Panc1 (cell line): ENCODE data around the gene COL4A2. TPM values are rescaled to one million over a fixed set of nuclear protein-coding genes. Genes with fewer than 3 reads are reported as not detected.

Experiments used
- ATAC-seq: fragments of 200-7000 bp; cut with Tn5 transposase; 2 replicates; pipeline ENCODE4 v1.9.1; 2020; ENCODE audit warnings: mild to moderate bottlenecking, moderate library complexity
- BruUV-seq: library from RNA; stranded (reverse); fragments of 400-500 nt; replicated peaks from 2 replicates; lab custom pipeline; 2021; lab: Mats Ljungman, UMichigan
- CTCF ChIA-PET: fragments of 300-600 bp; sonication (Branson Sonifier 250); formaldehyde crosslinking; loops from one replicate; lab custom pipeline; 2022; ENCODE audit warnings: antibody characterized with exemption; lab: Charles Lee
- POLR2A ChIA-PET: fragments of 300-600 bp; sonication (Branson Sonifier 250); formaldehyde crosslinking; loops from one replicate; lab custom pipeline; 2022; ENCODE audit warnings: antibody characterized with exemption; lab: Charles Lee
- DNase-seq: peaks from one replicate; pipeline ENCODE4 v3.0.0-alpha.2; 2010; ENCODE audit warnings: low read depth, low spot score
- H3K27ac ChIP-seq: 2 replicates; pipeline ENCODE4 v1.5.1; 2011; ENCODE audit warnings: mild to moderate bottlenecking, low read length, inconsistent platforms
- H3K27me3 ChIP-seq: fragments of 200-500 bp; sonication (Bioruptor generic); 2 replicates; pipeline ENCODE4 v1.6.0; 2014; ENCODE audit warnings: low read length, inconsistent platforms; ENCODE audit not compliant: control insufficient read depth, insufficient read depth
- H3K36me3 ChIP-seq: fragments of 200-500 bp; sonication (Bioruptor generic); 2 replicates; pipeline ENCODE4 v1.5.1; 2014; ENCODE audit warnings: inconsistent platforms, mild to moderate bottlenecking, low read length, moderate library complexity; ENCODE audit not compliant: control insufficient read depth, insufficient read depth
- H3K4me1 ChIP-seq: 2 replicates; pipeline ENCODE4 v1.5.1; 2011; ENCODE audit warnings: inconsistent platforms, mild to moderate bottlenecking, low read length, moderate library complexity; ENCODE audit not compliant: control insufficient read depth, insufficient read depth
- H3K4me3 ChIP-seq, 2 experiments: 2 replicates each; pipeline ENCODE4 v1.5.1; 2011 to 2012; ENCODE audit warnings: low read depth in 2 of 2, low read length in 2 of 2, mild to moderate bottlenecking in 2 of 2, inconsistent platforms in 1 of 2, moderate library complexity in 1 of 2
- H3K9me3 ChIP-seq: fragments of 200-500 bp; sonication (Bioruptor generic); 2 replicates; pipeline ENCODE4 v1.5.1; 2014; ENCODE audit warnings: low read depth, mild to moderate bottlenecking, inconsistent platforms, low read length, moderate library complexity; ENCODE audit not compliant: control insufficient read depth, insufficient read depth
- POLR2AphosphoS5 ChIP-seq: IDR thresholded peaks from 2 replicates; pipeline ENCODE4 v1.6.1; 2012; ENCODE audit warnings: mild to moderate bottlenecking, low read depth, low read length, moderate library complexity
- SIN3A ChIP-seq: IDR thresholded peaks from 2 replicates; pipeline ENCODE4 v1.6.1; 2012; ENCODE audit warnings: low read depth, mild to moderate bottlenecking, low read length, moderate library complexity, borderline replicate concordance; ENCODE audit not compliant: insufficient read depth
- TCF7L2 ChIP-seq: IDR thresholded peaks from 2 replicates; pipeline ENCODE4 v1.6.1; 2011; ENCODE audit warnings: mild to moderate bottlenecking, low read depth, low read length, inconsistent platforms
- in situ Hi-C: cut with HindIII; loops from 2 replicates; pipeline ENCODE4 v1.10.0; 2016; ENCODE audit warnings: low sequenced_read_pairs, low pct_unique_long_range_greater_than_20kb
- intact Hi-C: fragments of 100-400 bp; cut with micrococcal nuclease; formaldehyde crosslinking; loops from one replicate; pipeline ENCODE4 v1.10.0; 2022; ENCODE audit not compliant: unreplicated experiment
- total RNA-seq: library from RNA; stranded (reverse); gene quantifications from one replicate; pipeline ENCODE4 v1.2.1, GENCODE V29; 2021; ENCODE audit not compliant: unreplicated experiment
- TF ChIP-seq, protein P1 (sequence below), 2 experiments: IDR thresholded peaks; 2 replicates each; pipeline ENCODE4 v1.6.1; 2011 to 2012; ENCODE audit warnings: low read depth in 2 of 2, control low read depth in 1 of 2, low read length in 1 of 2, mild to moderate bottlenecking in 1 of 2, moderate library complexity in 1 of 2; ENCODE audit not compliant: insufficient read depth in 1 of 2
- TF ChIP-seq, protein P2 (sequence below): fragments of 450-650 bp; IDR thresholded peaks from 2 replicates; pipeline ENCODE4 v1.5.1; 2017; ENCODE audit warnings: mild to moderate bottlenecking

The COL4A2 gene
- total RNA-seq, 1 experiment from 2014 or later: 3.0 TPM

DNA sequence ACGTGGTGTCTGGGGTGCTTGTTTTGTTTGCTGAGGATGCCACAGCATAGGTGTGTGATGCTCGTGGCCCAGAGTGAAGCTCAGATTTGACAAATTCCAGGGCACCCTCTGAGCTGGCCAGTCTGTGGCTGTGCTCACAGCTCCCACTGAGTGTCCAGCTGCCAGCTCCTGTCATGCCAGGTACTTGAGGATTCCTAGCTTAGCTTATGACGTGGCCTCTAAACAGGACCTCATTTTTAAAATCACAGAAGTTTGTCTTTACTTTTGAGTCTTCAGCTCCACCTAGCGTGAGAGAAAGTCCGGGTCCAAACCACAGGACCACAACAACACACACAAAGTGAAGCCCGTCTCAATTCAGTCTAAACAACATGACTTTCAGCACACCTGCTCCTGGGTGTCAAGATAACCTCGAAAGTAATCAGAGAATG is 137.2 kb downstream of the COL4A2 start:
- H3K27ac ChIP-seq: no peak overlapping the region
- H3K27me3 ChIP-seq: no peaks in the 10 kb centered on the region
- in situ Hi-C loops (no loop called here), intact Hi-C loops (loop anchor here (2.0 kb wide), 1 partner anchor 221 kb away; no protein-coding TSS in a partner anchor)
- ChIA-PET POLR2A (no interaction called here), CTCF (interaction anchor here (0.5 to 1.2 kb wide), 4 partner anchors 12 to 222 kb away, joined by 3 to 6 read pairs (median 4); no protein-coding TSS in a partner anchor)
- H3K36me3 ChIP-seq: no peaks in the 10 kb centered on the region
- TF ChIP-seq SIN3A (no peak), POLR2AphosphoS5 (no peak), TCF7L2 (no peak)
- TF ChIP-seq, protein P1, sequence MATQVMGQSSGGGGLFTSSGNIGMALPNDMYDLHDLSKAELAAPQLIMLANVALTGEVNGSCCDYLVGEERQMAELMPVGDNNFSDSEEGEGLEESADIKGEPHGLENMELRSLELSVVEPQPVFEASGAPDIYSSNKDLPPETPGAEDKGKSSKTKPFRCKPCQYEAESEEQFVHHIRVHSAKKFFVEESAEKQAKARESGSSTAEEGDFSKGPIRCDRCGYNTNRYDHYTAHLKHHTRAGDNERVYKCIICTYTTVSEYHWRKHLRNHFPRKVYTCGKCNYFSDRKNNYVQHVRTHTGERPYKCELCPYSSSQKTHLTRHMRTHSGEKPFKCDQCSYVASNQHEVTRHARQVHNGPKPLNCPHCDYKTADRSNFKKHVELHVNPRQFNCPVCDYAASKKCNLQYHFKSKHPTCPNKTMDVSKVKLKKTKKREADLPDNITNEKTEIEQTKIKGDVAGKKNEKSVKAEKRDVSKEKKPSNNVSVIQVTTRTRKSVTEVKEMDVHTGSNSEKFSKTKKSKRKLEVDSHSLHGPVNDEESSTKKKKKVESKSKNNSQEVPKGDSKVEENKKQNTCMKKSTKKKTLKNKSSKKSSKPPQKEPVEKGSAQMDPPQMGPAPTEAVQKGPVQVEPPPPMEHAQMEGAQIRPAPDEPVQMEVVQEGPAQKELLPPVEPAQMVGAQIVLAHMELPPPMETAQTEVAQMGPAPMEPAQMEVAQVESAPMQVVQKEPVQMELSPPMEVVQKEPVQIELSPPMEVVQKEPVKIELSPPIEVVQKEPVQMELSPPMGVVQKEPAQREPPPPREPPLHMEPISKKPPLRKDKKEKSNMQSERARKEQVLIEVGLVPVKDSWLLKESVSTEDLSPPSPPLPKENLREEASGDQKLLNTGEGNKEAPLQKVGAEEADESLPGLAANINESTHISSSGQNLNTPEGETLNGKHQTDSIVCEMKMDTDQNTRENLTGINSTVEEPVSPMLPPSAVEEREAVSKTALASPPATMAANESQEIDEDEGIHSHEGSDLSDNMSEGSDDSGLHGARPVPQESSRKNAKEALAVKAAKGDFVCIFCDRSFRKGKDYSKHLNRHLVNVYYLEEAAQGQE (IDR thresholded peaks at IDR 0.05; ENCODE audit: insufficient read depth in 1 of 2, low read depth in 2 of 2, low read length in 1 of 2): no peak
- TF ChIP-seq, protein P2, sequence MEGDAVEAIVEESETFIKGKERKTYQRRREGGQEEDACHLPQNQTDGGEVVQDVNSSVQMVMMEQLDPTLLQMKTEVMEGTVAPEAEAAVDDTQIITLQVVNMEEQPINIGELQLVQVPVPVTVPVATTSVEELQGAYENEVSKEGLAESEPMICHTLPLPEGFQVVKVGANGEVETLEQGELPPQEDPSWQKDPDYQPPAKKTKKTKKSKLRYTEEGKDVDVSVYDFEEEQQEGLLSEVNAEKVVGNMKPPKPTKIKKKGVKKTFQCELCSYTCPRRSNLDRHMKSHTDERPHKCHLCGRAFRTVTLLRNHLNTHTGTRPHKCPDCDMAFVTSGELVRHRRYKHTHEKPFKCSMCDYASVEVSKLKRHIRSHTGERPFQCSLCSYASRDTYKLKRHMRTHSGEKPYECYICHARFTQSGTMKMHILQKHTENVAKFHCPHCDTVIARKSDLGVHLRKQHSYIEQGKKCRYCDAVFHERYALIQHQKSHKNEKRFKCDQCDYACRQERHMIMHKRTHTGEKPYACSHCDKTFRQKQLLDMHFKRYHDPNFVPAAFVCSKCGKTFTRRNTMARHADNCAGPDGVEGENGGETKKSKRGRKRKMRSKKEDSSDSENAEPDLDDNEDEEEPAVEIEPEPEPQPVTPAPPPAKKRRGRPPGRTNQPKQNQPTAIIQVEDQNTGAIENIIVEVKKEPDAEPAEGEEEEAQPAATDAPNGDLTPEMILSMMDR: no peak
- no peaks in the 10 kb centered on the region for H3K4me1 ChIP-seq
- DNase-seq: no peak
- no TSS peak for BruUV-seq
- H3K4me3 ChIP-seq: no peak overlapping the region
- ATAC-seq: peak; percentile 77
- no peaks in the 10 kb centered on the region for H3K9me3 ChIP-seq

GRCh38 chr13:110445183-110445582 is 138.1 kb downstream of the COL4A2 start:
- intact Hi-C loops (loop anchor here (2.0 kb wide), 1 partner anchor 222 kb away; no protein-coding TSS in a partner anchor), in situ Hi-C loops (no loop called here)
- H3K27me3 ChIP-seq: no peaks in the 10 kb centered on the region
- DNase-seq (no peak), ATAC-seq (no peak)
- no peaks in the 10 kb centered on the region for H3K4me1 ChIP-seq
- H3K27ac ChIP-seq: no peak overlapping the region
- POLR2A ChIA-PET: no interaction called here
- H3K4me3 ChIP-seq: no peak overlapping the region
- CTCF ChIA-PET: no interaction called here
- BruUV-seq: no TSS peak
- H3K9me3 ChIP-seq: no peaks in the 10 kb centered on the region
- H3K36me3 ChIP-seq: no peaks in the 10 kb centered on the region
- TF ChIP-seq SIN3A (no peak), POLR2AphosphoS5 (no peak), TCF7L2 (no peak)
- TF ChIP-seq, protein P2: no peak
- TF ChIP-seq, protein P1 (IDR thresholded peaks at IDR 0.05; ENCODE audit: insufficient read depth in 1 of 2, low read depth in 2 of 2, low read length in 1 of 2): no peak
